ENCODE measurements around the gene PBX4.

GRCh38 chr19:19529783-19530422, 88.6 kb downstream of the PBX4 start:
- TF ChIP-seq CTCF (IDR thresholded peaks at IDR 0.05; ENCODE audit: poor library complexity) (no peak), EZH2 (IDR thresholded peaks at IDR 0.05; ENCODE audit: borderline replicate concordance) (no peak)

Measured in hepatocyte (in vitro differentiated cells).